ENCODE measurements around the gene TLE1. TPM values are rescaled to one million over a fixed set of nuclear protein-coding genes. Genes with fewer than 3 reads are reported as not detected.

Gene TLE1
- total and polyA plus RNA-seq, 2 of the 4 experiments (the other 2 are of a cell fraction): 36.0 to 51.0 TPM

GRCh38 chr9:81589392-81589791 lies 100.0 kb downstream of the TLE1 start:
- dilution Hi-C loops (cut with HindIII; ENCODE audit: low sequenced_read_pairs, unreplicated experiment): no loop called here

More at GRCh38 chr9:81589392-81589791, 100.0 kb downstream of the TLE1 start:
- POLR2A ChIA-PET (ENCODE audit: unreplicated experiment): no interaction called here
- BruUV-seq (replicated peaks): no TSS peak
- 80% methylated on average over 3 of the region's 5 CpGs; no CpG with 5 or more reads in 1 of the 2 experiments for WGBS, 2 experiments (ENCODE audit: extremely low coverage in 2 of 2, insufficient read length in 1 of 2)
- no peak overlapping the region for H4K5ac ChIP-seq (ENCODE audit: low read depth, low read length)
- H3K4ac ChIP-seq (ENCODE audit: low read depth, low read length): peak overlapping the region; percentile 22; the same call in 1 of the 2 replicates
- no peak overlapping the region for H3K56ac ChIP-seq (ENCODE audit: extremely low read depth, insufficient read depth, low read length)
- no peaks in the 10 kb centered on the region for H3K9me3 ChIP-seq (ENCODE audit: control insufficient read depth, insufficient read depth, low read length)
- no peak overlapping the region; the same call in 1 of the 2 replicates for H2AK5ac ChIP-seq (ENCODE audit: low read depth, low read length)
- H2BK20ac ChIP-seq (ENCODE audit: low read depth, low read length): no peak overlapping the region
- no peak overlapping the region for H2BK120ac ChIP-seq (ENCODE audit: low read depth, low read length)
- H3K79me1 ChIP-seq (ENCODE audit: low read depth in 1 of 2, low read length in 2 of 2): peaks cover 0 to 2% of the 10 kb centered on the region in 2 experiments; a peak in 1 of 4 replicates
- intact Hi-C loops (cut with micrococcal nuclease): no loop called here
- no peak overlapping the region for H3K4me2 ChIP-seq (ENCODE audit: low read depth, low read length)
- no peak overlapping the region for H3K23ac ChIP-seq (ENCODE audit: low read depth, low read length)
- CTCF ChIA-PET: no interaction called here
- ATAC-seq (ENCODE audit: low read depth) (no peak), DNase-seq (no peak)
- H3K36me3 ChIP-seq (ENCODE audit: control insufficient read depth, insufficient read depth, low read length): peaks cover 54% of the 10 kb centered on the region
- no peak overlapping the region for H3K27ac ChIP-seq (ENCODE audit: insufficient read depth, low read length)
- no peak overlapping the region for H3K9ac ChIP-seq (ENCODE audit: low read depth, low read length)
- TF ChIP-seq POLR2A (IDR thresholded peaks at IDR 0.05; ENCODE audit: low read depth, low read length) (no peak), CEBPB (IDR thresholded peaks at IDR 0.05; ENCODE audit: low read depth, low read length) (no peak)
- H3K4me3 ChIP-seq (ENCODE audit: insufficient read depth, low read depth, low read length): no peak overlapping the region
- no peak overlapping the region for H2BK15ac ChIP-seq (ENCODE audit: low read depth, low read length)
- H4K91ac ChIP-seq (ENCODE audit: insufficient read depth, low read depth, low read length): no peak overlapping the region
- no peak overlapping the region for H2AK9ac ChIP-seq (replicated peaks; ENCODE audit: low read depth, low read length, poor library complexity)
- no peak overlapping the region for H4K8ac ChIP-seq (ENCODE audit: low read depth in 2 of 2, low read length in 2 of 2)
- peaks cover 6% of the 10 kb centered on the region for H3K9me1 ChIP-seq (ENCODE audit: insufficient read depth, low read length)
- H2AFZ ChIP-seq (replicated peaks; ENCODE audit: low read length, poor library complexity): no peak overlapping the region
- no peak overlapping the region for H3K14ac ChIP-seq (replicated peaks; ENCODE audit: low read depth, low read length)
- in situ Hi-C loops (cut with MboI; ENCODE audit: low sequenced_read_pairs): no loop called here
- no peak overlapping the region for H3K18ac ChIP-seq (ENCODE audit: low read depth, low read length)
- H2BK5ac ChIP-seq (ENCODE audit: low read depth, low read length, poor library complexity, severe bottlenecking): no peak overlapping the region
- H3K4me1 ChIP-seq (ENCODE audit: control insufficient read depth, insufficient read depth, low read length): peaks cover 11% of the 10 kb centered on the region
- no peaks in the 10 kb centered on the region for H3K27me3 ChIP-seq (ENCODE audit: control insufficient read depth, insufficient read depth, low read length)
- H4K20me1 ChIP-seq (ENCODE audit: insufficient read depth, low read length): no peaks in the 10 kb centered on the region

Measured in IMR-90 (cell line).